Measurements from ENCODE around the gene DBNDD1.

DBNDD1 gene

GRCh38 chr16:90053902-90054500 lies 34.7 kb upstream of the DBNDD1 start:
- TF ChIP-seq, protein P1, sequence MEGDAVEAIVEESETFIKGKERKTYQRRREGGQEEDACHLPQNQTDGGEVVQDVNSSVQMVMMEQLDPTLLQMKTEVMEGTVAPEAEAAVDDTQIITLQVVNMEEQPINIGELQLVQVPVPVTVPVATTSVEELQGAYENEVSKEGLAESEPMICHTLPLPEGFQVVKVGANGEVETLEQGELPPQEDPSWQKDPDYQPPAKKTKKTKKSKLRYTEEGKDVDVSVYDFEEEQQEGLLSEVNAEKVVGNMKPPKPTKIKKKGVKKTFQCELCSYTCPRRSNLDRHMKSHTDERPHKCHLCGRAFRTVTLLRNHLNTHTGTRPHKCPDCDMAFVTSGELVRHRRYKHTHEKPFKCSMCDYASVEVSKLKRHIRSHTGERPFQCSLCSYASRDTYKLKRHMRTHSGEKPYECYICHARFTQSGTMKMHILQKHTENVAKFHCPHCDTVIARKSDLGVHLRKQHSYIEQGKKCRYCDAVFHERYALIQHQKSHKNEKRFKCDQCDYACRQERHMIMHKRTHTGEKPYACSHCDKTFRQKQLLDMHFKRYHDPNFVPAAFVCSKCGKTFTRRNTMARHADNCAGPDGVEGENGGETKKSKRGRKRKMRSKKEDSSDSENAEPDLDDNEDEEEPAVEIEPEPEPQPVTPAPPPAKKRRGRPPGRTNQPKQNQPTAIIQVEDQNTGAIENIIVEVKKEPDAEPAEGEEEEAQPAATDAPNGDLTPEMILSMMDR (IDR thresholded peaks at IDR 0.05; ENCODE audit: control extremely low read depth, extremely low read depth, low read depth, missing control alignments): no peak
- no peak for DNase-seq (ENCODE audit: extremely low spot score)
- POLR2A ChIA-PET: no interaction called here
- CTCF ChIA-PET: interaction anchor here (0.7 to 1.3 kb wide), 2 partner anchors 9 to 28 kb away, joined by 3 to 6 read pairs; no protein-coding TSS in a partner anchor

GRCh38 chr16:90050969-90051368 lies 31.7 kb upstream of the DBNDD1 start:
- POLR2A ChIA-PET: no interaction called here
- TF ChIP-seq, protein P1 (IDR thresholded peaks at IDR 0.05; ENCODE audit: control extremely low read depth, extremely low read depth, low read depth, missing control alignments): no peak
- CTCF ChIA-PET: no interaction called here
- no peak for DNase-seq (ENCODE audit: extremely low spot score)

GRCh38 chr16:90048737-90049330 lies 29.6 kb upstream of the DBNDD1 start:
- ChIA-PET CTCF (no interaction called here), POLR2A (no interaction called here)
- TF ChIP-seq, protein P1 (IDR thresholded peaks at IDR 0.05; ENCODE audit: control extremely low read depth, extremely low read depth, low read depth, missing control alignments): no peak

GRCh38 chr16:90048347-90048722 lies 29.1 kb upstream of the DBNDD1 start:
- POLR2A ChIA-PET: no interaction called here
- DNase-seq (ENCODE audit: extremely low spot score): no peak

More at GRCh38 chr16:90048737-90049330, 29.6 kb upstream of the DBNDD1 start:
- no peak for DNase-seq (ENCODE audit: extremely low spot score)

DNA sequence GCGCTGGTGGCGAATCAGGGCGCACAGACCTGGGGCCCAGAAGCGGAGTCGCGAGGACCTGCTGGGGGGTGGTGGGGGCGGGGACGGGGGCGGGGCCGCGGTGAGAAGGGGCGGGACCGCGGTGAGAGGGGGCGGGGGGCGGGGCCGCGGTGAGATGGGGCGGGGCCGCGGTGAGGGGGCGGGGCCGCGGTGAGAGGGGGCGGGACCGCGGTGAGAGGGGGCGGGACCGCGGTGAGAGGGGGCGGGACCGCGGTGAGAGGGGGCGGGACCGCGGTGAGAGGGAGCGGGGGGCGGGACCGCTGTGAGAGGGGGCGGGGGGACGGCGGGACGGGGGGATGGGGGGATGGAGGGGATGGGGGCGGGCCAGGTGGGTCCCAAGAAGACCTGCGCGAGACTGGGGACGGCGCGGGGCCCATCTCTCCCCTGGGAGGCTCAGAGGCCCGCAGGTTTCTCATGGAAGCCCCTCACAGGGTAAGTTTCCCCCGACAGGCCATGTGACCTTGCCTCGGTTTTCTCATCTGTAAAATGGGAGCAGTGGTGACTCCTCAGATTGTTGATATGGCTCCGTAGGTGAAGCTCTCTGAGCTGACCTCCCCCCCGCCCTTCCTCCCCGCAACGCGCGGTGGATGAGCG lies 28.6 kb upstream of the DBNDD1 start:
- TF ChIP-seq, protein P1 (IDR thresholded peaks at IDR 0.05; ENCODE audit: control extremely low read depth, extremely low read depth, low read depth, missing control alignments): no peak
- ChIA-PET CTCF (no interaction called here), POLR2A (no interaction called here)
- peak; percentile 28 for DNase-seq (ENCODE audit: extremely low spot score)

More at GRCh38 chr16:90048347-90048722, 29.1 kb upstream of the DBNDD1 start:
- TF ChIP-seq, protein P1 (IDR thresholded peaks at IDR 0.05; ENCODE audit: control extremely low read depth, extremely low read depth, low read depth, missing control alignments): no peak
- CTCF ChIA-PET: no interaction called here

DNA sequence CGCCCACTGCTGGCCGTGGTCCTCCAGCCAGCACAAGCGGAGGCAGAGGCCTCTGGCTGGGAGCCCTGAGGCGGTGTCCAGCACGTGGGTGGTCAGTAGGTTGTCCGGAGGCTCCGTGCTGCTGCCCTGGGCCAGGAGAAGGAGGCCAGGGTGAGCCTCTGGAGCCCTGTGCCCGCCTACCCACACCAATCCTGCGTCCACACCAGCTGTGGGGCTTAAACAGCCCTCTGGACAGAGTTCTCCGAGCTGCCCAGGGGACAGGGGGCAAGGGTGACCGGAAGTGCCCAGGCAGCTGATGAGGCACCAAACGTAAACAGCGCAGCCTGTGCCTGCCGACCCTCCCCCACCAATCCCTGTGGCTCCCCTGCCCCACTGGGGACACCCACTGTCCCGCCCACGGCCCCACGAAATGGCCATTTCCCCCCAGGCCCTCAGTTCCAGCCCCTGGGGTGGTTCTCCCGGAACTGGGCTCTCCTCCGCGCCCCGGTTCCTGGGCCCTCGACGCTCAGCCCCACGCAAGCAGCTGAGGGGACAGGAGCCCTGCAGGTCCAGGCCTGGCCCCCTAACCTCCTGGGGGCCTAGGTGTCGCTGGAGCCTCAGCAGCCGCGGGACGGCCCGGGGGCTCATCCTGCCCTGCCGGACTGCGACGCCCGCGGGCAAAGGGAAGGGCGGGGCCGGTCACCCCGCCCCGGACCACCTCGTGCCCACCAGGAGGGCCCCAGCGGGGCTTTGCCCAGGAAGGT lies 27.9 kb upstream of the DBNDD1 start:
- CTCF ChIA-PET: no interaction called here
- peak; percentile 26 for DNase-seq (ENCODE audit: extremely low spot score)
- POLR2A ChIA-PET: no interaction called here
- TF ChIP-seq, protein P1 (IDR thresholded peaks at IDR 0.05; ENCODE audit: control extremely low read depth, extremely low read depth, low read depth, missing control alignments): no peak
